Measurements from ENCODE around the gene ST3GAL2.
"Not testable (repeated sequence)": the region's sequence is repeated elsewhere in the genome, so short reads cannot be mapped to it uniquely, and the experiment has no call there.

ST3GAL2 gene

DNA sequence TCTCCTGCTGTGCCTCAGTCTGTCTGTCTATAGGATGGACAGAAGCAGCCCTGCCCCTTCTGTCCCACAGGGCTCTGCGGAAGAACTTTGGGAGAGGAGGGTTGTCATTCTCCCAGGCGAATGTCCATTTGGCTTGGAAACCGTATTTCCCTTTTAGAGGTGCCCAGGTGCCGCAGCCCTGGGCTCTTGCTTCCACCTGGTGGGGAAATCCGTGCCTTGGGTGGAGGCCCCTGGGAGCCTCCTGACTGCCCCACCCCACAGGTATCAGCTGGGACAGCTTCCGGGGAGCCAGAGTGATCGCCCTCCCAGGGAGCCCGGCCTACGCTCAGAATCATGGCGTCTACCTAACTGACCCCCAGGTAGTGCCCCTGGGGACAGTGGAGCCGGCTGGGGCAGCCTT is 28.2 kb upstream of the ST3GAL2 start:
- no peak for DNase-seq

DNA sequence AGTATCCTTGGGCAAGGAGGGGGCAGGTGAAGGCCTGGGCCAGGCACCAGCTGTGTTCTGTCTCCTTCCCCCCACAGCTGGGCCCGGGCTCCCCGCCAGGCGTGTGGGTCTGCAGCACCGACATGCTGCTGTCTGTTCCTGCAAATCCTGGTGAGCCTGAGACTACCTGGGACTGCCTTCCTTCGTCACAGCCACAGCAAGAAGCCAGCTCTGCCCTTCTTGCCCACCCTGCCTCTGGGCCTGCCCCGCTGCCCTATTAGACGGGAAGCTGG is 27.8 kb upstream of the ST3GAL2 start:
- DNase-seq = no peak

DNA sequence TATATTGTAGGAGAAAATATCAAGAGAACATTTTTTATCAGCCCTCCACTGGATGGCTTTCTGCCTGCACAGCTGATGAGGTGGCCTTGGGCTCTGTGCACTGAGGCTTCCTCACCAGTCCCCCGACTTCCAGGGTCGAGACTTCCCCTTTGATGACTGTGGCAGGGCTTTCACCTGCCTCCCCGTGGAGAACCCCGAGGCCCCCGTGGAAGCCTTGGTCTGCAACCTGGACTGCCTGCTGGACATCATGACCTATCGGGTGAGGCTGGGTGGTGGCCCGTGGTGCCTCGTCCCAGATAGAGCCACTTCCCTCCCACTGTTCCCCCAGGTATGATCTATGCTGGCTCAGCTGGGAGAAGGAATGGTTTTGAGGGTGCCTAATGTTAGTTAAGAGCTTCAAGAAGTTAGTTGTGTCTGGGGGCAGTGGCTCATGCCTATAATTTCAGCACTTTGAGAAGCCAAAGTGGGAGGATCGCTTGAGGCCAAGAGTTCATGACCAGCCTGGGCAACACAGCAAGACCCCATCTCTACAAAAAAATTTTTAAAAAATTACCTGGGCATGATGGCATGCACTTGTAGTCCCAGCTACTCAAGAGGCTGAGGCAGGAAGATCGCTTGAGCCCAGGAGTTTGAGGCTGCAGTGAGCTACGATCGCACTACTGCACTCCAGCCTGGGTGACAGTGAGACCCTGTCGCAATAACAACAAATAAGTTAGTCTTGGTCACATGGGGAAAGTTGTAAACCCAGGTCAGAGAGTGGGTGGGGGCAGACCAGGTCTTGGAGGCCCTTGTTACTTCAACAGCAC is 27.3 kb upstream of the ST3GAL2 start:
- DNase-seq = no peak

DNA sequence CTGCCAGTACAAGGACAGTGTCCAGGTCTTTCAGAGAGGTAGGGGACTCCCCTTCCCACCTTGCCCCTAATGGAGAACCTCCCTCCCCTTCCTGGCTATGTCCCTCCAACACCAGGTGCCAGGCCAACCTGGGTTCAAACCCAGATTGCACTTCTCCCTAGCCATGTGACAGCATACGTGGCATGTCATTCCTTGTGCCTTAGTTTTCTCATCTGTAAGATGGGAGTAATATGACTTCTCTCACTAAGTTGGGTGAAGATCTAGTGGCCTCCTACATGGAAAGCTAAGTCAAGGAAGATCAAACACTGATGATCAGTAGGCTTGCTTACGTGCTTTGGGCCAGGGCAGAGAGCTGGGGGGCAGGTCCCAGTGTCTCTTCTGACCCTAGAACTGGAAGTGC is 24.3 kb upstream of the ST3GAL2 start:
- DNase-seq = no peak

DNA sequence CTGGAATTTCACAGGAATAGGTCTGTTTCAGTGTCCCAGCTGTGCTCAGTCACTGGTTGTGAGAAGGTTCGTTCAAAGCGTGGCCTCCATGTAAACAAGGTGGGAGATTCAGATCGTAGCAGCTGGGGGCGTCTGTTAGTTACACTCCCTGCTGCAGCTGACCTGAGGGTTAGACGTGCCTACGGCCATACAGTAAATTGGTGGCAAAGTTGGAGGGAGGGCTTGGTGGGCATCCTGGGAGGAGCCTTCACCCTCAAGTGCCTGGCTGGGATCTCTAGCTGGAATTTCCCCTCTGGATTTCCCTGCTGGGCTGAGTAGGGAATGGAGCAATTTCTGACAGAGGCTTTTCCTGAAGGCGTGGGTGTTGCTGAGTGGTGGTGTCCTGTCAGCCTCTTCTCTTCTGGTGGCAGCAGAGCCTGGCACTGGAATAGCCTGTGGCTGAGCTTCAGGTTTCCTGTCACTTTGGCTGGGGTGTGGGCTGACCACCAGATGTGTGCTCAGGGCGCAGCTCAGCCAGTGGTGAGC is 21.9 kb upstream of the ST3GAL2 start:
- no peak for DNase-seq

DNA sequence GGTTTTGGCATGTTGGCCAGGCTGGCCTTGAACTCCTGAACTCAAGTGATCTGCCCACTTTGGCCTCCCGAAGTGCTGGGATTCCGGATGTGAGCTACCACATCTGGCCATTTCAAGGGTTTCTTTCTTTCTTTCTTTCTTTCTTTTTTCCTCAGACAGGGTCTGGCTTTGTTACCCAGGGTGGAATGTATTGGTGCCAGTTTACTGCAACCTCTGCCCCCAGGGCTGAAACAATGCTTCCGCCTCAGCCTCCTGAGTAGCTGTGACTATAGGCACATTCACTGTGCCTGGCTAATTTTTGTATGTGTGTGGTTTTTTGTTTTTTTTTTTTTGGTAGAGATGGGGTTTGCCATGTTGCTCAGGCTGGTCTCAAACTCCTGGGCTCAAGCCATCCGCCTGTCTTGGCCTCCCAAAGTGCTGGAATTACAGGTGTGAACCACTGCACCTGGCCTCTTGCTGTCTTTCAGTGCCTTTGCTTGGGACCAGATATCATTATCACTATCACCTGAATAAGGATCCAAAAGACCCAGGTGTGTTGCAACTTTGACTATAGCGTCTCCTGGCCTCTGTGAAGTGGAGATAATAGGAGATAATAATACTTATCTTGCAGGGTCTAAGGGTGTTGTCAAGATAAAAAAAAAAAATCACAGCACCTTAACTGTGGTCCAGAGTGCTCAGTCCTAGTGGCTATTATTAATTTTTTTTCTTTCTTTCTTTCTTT is 18.7 kb upstream of the ST3GAL2 start:
- DNase-seq = no peak

DNA sequence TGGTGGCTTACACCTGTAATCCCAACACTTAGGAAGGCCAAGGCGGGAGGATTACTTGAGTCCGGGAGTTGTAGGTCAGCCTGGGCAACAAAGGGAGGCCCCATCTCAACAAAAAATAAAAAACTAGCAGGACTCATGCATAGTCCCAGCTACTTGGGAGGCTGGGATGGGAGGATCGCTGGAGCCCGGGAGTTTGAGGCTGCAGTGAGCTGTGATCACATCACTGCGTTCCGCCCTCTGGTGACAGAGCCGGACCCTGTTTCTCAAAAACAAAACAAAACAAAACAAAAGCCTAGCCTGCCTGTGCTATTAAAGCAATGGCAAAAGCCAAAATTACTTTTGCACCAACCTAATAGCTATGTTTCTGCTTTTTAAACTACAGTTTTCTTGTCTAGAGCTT is 17.0 kb upstream of the ST3GAL2 start:
- DNase-seq = no peak

DNA sequence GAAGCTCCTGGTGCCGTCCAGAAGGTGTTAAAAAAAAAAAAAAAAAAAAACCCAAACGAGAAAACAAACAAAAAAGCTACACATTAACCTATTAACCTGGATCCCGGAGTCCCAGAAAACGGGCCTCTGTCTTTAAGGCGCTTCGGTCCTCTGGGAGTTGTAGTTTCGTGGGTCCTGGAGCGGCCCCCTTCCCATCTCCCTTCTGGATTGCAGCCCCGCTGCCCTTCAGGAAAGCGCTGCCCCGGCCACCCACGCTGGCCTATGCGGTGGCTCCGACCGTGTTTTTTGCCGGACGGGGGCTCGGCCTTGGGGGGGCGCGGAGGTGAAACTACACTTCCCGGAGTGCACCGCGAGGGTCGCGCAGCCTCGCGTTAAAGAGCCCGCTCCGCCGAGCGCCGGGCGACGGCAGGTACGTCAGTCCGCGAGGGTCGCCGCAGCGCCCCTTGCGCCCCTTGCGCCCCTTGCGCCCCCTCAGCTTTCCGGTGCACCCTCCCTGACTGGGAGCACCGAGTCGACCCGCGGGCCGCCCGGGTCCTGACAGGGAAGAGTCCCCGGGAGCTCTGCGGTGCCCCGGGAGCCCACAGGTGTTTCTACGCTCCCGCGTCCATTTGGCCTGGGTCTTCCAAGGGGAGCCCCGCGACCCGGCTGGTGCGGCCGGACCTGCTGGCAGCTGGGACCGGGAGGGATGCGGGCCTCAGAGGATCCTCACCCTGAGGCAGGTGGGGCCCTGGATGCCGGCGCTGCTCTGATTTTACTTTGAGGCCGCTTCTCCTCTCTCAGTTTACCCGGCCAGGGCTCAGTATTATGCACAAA is 15.5 kb upstream of the ST3GAL2 start, which contains the start of gene FCSK:
FCSK (plus strand) TSS at position 374 of the 813 bp plus-strand sequence. CDS start 8,596 bp downstream, outside the sequence.
- peak; percentile 66 for DNase-seq

DNA sequence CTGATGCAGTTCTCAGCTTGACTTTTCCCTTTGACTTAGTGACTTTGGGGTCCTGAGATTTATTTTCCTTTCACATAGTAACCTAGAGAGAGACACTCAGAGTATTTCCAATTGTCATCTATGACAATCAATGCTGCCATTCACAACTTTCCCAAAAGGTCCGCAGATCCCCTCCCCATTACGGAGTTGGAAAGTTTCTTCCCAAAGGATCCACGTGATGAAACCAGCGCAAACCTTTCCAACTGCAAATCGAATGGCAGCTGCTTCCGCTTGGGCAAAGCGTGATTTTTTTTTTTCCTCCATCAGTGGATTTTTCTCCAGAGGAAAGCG is 15.0 kb upstream of the ST3GAL2 start:
- no peak for DNase-seq

DNA sequence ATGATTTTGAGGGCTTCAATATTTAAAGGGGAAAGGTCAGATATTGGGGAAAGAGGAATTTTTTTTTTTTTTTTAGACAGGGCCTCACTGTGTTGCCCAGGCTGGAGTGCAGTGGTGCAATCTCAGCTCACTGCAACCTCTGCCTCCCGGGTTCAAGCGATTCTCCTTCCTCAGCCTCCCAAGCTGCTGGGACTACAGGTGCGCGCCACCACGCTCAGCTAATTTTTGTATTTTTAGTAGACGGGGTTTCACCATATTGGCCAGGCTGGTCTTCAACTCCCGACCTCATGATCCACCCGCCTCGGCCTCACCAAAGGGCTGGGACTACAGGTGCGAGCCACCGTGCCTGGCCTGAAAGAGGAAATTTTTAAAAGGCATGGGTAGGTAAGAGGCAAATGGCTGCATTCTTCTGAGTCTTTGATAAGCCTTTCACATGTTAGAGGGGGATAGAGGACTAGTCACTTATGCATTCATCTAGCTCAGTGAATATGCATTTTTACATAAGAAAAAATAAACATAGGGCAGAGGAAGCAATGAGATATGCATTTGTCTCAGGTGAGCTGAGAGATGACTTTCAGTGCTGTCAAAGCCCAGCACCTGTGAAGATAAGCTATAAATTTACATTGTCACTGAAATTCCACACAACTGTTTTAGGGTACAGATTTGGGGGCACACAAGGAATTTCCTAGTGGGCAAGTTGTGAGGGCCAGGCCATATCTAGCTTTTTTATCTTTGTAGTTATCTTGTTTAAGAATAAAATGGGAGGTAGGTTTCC is 14.4 kb upstream of the ST3GAL2 start:
- DNase-seq = no peak

DNA sequence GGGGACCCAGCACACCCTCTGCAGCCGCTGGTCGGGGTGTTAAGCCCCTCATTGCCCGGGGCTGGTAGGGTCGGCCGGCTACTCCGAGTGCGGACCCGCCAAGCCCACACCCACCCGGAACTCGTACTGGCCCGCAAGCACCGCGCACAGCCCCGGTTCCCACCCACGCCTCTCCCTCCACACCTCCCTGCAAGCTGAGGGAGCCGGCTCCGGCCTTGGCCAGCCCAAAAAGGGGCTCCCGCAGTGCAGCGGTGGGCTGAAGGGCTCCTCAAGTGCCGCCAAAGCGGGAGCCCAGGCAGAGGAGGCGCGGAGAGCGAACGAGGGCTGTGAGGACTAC is 12.1 kb upstream of the ST3GAL2 start:
- not testable (repeated sequence) for DNase-seq

DNA sequence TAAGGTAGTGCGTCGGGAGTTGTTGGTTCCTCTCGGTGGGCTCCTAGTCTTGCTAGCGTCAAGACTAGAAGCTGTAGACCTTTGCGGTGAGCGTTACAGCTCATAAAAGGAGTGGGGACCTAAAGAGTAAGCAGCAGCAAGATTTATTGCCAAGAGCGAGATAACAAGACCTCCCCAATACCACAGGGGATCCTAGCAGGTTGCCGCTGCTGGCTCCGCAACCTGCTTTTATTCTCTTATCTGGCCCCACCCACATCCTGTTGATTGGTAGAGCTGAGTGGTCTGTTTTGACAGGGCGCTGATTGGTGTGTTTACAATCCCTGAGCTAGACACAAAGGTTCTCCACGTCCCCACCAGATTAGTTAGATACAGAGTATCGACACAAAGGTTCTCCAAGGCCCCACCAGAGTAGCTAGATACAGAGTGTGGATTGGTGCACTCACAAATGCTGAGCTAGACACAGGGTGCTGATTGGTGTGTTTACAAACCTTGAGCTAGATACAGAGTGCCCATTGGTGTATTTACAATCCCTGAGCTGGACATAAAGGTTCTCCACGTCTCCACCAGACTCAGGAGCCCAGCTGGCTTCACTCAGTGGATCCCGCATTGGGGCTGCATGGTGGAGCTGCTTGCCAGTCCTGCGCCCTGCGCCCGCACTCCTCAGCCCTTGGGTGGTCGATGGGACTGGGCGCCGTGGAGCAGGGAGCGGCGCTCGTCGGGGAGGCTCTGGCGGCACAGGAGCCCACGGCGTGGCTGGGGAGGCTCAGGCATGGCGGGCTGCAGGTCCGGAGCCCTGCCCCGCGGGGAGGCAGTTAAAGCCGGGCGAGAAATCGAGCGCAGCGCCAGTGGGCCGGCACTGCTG is 11.5 kb upstream of the ST3GAL2 start:
- DNase-seq = not testable (repeated sequence)

DNA sequence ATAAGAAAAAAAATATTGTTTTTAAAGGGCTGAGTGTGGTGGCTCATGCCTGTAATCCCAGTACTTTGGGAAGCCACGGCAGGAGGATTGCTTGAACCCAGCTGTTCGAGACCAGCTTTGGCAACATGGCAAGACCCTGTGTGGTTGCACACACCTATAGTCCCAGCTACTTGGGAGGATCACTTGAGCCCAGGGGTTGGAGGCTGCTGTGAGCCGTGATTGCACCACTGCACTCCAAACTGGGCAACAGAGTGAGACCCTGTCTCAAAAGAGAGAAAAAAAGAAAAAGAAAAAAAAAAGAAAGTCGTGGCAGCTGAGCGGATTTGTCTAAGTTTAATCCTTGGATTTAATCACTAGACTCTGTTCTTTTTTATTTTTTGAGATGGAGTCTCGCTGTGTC is 9.2 kb upstream of the ST3GAL2 start:
- no peak for DNase-seq

DNA sequence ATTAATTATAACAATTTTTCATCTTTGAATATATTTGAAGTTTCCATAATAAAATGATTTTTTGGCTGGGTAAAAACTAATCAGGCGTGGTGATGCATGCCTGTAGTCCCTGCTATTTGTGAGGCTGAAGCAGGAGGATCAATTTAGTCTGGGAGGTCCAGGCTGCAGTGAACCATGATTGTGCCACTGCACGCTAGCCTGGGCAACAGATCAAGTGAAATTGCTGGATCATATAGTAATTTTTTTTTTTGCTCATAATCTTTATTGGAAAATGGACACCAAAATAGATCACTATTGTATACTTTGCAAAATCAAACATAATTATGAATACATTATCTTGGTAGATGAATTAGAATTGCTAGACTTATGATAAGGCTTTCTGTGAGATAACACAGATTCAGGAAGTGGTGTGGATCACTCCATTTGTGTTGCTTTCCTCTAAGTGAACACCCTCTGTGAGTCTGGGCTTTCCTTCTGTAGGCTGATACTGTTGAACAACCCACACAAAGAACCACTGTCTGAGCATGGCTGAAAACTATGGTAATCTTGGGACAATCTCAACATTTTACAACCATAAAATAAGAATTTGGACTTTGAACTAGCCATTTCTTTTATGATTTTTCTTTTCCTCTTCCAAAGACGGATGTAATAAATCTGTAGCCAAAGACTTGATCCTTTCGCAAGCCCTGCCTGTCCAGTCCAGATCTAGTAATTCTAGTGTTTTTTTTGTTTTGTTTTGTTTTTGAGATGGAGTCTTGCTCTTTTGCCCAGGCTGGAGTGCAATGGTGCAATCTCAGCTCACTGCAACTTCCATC is 5.6 kb upstream of the ST3GAL2 start:
- no peak for DNase-seq

DNA sequence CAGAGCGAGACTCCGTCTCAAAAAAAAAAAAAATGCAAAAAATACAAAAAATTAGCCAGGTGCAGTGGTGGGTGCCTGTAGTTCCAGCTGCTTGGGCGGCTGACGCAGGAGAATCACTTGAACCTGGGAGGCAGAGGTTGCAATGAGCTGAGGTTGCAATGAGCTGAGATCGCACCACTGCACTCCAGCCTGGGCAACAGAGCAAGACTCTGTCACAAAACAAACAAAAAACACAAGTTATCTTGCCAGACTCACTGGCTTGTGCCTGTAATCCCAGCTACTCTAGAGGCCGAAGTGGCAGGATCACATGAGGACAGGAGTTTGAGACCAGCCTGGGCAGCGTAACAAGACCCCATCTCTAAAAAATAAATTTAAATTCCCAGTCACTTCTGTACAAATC is 3.4 kb upstream of the ST3GAL2 start:
- DNase-seq = no peak

DNA sequence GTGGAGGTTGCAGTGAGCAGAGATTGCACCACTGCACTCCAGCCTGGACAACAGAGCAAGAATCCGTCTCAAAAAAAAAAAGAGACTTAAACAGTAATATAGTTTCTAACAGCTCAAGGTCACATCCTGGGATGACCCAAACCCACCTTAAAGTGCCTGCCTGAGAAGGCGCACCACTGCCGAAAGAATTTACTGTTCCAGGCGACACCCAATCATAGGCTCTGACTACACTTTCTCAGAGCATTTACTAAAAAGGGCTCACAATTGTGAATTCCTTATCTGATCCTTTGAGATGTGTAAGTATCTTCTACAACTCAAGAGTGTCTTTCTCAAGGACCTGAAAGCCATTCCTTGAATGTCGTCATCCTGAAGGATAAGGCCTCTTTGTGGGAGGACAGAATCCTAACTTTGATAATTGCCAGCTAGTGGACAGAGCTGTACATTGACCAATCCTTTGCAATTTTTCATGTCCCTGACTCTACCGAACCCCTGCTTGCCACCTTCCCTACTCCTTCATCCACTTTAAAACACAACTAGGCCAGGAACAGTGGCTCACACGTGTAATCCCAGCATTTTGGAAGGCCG is 2.6 kb upstream of the ST3GAL2 start:
- DNase-seq = no peak

DNA sequence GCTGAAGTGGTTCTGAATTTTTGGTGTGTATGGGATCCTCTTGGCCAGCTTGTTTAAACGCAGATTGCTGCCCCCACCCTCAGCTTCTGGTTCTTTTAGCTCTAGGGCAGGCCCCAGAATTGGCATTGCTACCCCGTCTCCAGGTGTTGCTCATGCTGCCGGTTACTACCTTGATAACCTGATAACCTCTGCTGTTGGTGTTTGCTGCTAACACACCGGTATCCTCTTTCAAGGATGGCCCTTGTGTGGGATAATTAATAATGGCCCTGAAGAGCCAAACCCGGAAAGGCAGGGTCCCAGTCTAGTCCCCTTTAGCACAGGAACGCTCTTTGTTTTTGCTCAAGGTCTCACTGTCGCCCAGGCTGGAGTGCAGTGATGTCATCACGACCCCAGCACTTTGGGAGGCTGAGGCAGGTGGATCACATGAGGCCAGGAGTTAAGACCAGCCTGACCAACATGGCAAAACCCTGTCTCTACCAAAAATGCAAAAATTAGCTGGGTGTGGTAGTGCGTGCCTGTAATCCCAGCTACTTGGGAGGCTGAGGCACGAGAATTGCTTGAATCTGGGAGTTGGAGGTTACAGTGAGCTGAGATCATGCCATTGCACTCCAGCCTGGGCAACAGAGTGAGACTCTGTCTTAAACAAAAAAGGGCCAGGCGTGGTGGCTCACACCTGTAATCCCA is 1.3 kb upstream of the ST3GAL2 start:
- no peak for DNase-seq

DNA sequence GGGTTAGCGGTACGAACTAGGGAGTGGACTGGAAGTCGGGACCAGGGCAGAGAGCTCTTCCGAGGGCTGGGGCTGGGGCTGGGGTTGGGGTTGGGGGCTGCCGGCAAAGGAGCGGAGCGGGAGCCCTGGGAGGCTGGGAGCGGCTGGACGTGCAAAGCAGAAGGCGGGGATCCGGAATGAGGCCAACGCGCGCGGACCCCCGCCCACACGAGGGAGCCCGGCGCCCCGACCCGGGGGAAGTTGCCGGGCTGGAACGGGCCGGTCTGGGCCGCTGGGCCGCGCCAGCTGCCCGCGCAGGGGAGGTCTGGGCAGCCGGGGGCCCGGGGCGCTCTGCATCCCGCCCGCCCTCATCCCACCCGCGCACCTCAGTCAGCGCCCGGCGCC is 323 bp downstream of the ST3GAL2 start:
- DNase-seq = no peak

DNA sequence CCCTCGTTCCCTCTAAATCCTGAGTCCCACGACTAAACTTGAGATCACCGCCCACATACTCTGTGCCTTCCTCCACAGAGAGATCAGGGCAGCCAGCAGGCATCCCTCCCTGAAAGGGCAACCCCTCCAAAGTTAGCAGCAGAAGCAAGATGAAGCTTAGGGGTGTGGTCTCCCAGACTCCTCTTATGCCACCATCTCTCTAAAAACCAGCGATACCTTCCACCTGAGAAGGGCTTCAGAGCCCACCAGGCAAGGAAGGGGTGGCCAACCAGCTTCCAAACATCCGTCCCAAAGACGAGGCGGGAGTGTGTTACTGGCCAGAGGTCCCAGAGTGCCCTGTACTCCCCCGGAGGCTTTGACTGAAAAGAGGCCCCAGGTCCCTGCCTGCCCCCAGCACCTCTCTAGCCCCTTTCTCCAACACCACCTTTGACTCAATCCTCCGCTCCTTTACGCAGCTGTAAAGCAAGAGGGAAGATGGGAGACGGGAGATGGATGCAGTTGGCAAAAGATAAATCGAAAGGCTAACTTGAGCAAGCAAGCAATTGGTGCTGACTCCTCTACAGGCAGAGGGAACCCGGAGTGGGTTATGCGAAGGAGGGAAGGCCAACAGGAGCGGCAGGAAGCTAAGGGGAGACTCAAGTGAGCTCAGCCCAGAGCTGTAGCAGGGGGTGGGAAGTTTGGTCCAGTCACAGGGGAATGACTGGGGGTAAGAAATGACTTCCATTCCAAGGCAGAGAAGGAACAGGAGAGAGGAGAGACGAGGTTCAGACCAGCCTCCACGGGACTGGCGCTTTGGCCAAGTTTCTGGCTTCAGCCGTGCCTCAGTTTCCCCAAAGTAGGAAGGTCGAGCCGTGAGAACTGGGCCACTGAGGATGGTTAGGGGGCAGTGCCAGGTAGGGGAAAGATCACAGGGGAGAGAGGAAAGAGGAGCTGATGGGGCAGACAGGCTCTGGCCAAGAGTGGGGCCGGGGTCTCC is 1.0 kb downstream of the ST3GAL2 start:
- peak; percentile 46 for DNase-seq

Measured in fibroblast of skin of right quadriceps (primary cell).